Measurements from ENCODE around the gene PTPRM. TPM values are rescaled to one million over a fixed set of nuclear protein-coding genes. Genes with fewer than 3 reads are reported as not detected.

Gene PTPRM
- total RNA-seq, 1 experiment from 2014 or later: 100.0 TPM

GRCh38 chr18:8212896-8213780 lies 646.0 kb downstream of the PTPRM start:
- TF ChIP-seq CTCF (IDR thresholded peaks at IDR 0.05; ENCODE audit: insufficient read depth in 1 of 2, low read depth in 1 of 2, low read length in 1 of 2, severe bottlenecking in 1 of 2, unreplicated experiment in 1 of 2): no peak
- DNase-seq: no peak
- H3K9me3 Mint-ChIP-seq (ENCODE audit: unreplicated experiment): no peaks in the 10 kb centered on the region
- Histone ChIP-seq H3K4me3 (ENCODE audit: low read depth, low read length) (no peak overlapping the region), H3K4me1 (peaks cover 7% of the 10 kb centered on the region), H3K9me3 (no peaks in the 10 kb centered on the region), H3K36me3 (ENCODE audit: control insufficient read depth, insufficient read depth, low read length) (no peaks in the 10 kb centered on the region), H3K27me3 (replicated peaks; ENCODE audit: control insufficient read depth, insufficient read depth, low read length) (no peaks in the 10 kb centered on the region)
- H3K36me3 Mint-ChIP-seq (ENCODE audit: insufficient read depth, unreplicated experiment): peaks cover 37% of the 10 kb centered on the region
- ChIA-PET POLR2A (no interaction called here), CTCF (no interaction called here)
- intact Hi-C loops (cut with micrococcal nuclease; ENCODE audit: unreplicated experiment): no loop called here
- no peaks in the 10 kb centered on the region for H3K27me3 Mint-ChIP-seq (ENCODE audit: insufficient read depth, unreplicated experiment)
- H3K27ac Mint-ChIP-seq (ENCODE audit: unreplicated experiment): no peak overlapping the region
- H3K4me3 Mint-ChIP-seq (ENCODE audit: unreplicated experiment): no peak overlapping the region
- peaks cover 13% of the 10 kb centered on the region for H3K4me1 Mint-ChIP-seq (ENCODE audit: low read depth, unreplicated experiment)
- BruUV-seq (replicated peaks): no TSS peak

- H3K9me3 ChIP-seq: no peaks in the 10 kb centered on the region
- ChIA-PET CTCF (no interaction called here), POLR2A (no interaction called here)
- intact Hi-C loops (cut with micrococcal nuclease; ENCODE audit: unreplicated experiment): no loop called here
- Mint-ChIP-seq H3K9me3 (ENCODE audit: unreplicated experiment) (no peaks in the 10 kb centered on the region), H3K27me3 (ENCODE audit: insufficient read depth, unreplicated experiment) (no peaks in the 10 kb centered on the region), H3K4me1 (ENCODE audit: low read depth, unreplicated experiment) (no peaks in the 10 kb centered on the region), H3K27ac (ENCODE audit: unreplicated experiment) (no peak overlapping the region), H3K36me3 (ENCODE audit: insufficient read depth, unreplicated experiment) (peaks cover 21% of the 10 kb centered on the region), H3K4me3 (ENCODE audit: unreplicated experiment) (no peak overlapping the region)
- DNase-seq: no peak
- H3K36me3 ChIP-seq (ENCODE audit: control insufficient read depth, insufficient read depth, low read length): no peaks in the 10 kb centered on the region
- no peaks in the 10 kb centered on the region for H3K27me3 ChIP-seq (replicated peaks; ENCODE audit: control insufficient read depth, insufficient read depth, low read length)
- no peak for TF ChIP-seq CTCF (IDR thresholded peaks at IDR 0.05; ENCODE audit: insufficient read depth in 1 of 2, low read depth in 1 of 2, low read length in 1 of 2, severe bottlenecking in 1 of 2, unreplicated experiment in 1 of 2)
- no TSS peak for BruUV-seq (replicated peaks)
- H3K4me1 ChIP-seq: no peaks in the 10 kb centered on the region
- no peak overlapping the region for H3K4me3 ChIP-seq (ENCODE audit: low read depth, low read length)
Observed at GRCh38 chr18:8215741-8216140, 648.6 kb downstream of the PTPRM start.

- Mint-ChIP-seq H3K36me3 (ENCODE audit: insufficient read depth, unreplicated experiment) (peaks cover 20% of the 10 kb centered on the region), H3K27me3 (ENCODE audit: insufficient read depth, unreplicated experiment) (no peaks in the 10 kb centered on the region), H3K4me1 (ENCODE audit: low read depth, unreplicated experiment) (no peaks in the 10 kb centered on the region), H3K27ac (ENCODE audit: unreplicated experiment) (no peak overlapping the region), H3K4me3 (ENCODE audit: unreplicated experiment) (no peak overlapping the region), H3K9me3 (ENCODE audit: unreplicated experiment) (no peaks in the 10 kb centered on the region)
- ChIA-PET CTCF (no interaction called here), POLR2A (no interaction called here)
- Histone ChIP-seq H3K9me3 (no peaks in the 10 kb centered on the region), H3K36me3 (ENCODE audit: control insufficient read depth, insufficient read depth, low read length) (no peaks in the 10 kb centered on the region; the same call in 1 of the 2 replicates), H3K4me1 (no peaks in the 10 kb centered on the region), H3K4me3 (ENCODE audit: low read depth, low read length) (no peak overlapping the region), H3K27me3 (replicated peaks; ENCODE audit: control insufficient read depth, insufficient read depth, low read length) (no peaks in the 10 kb centered on the region)
- BruUV-seq (replicated peaks): no TSS peak
- TF ChIP-seq CTCF (IDR thresholded peaks at IDR 0.05; ENCODE audit: insufficient read depth in 1 of 2, low read depth in 1 of 2, low read length in 1 of 2, severe bottlenecking in 1 of 2, unreplicated experiment in 1 of 2): no peak
- intact Hi-C loops (cut with micrococcal nuclease; ENCODE audit: unreplicated experiment): no loop called here
- no peak for DNase-seq
Observed at GRCh38 chr18:8217051-8217564, 650.0 kb downstream of the PTPRM start.

Measured in Caco-2 (cell line).